Stimulated activated CD4-positive, alpha-beta T cell treated with anti-CD3 and anti-CD28 coated beads, Interleukin-12 subunit alpha, Interleukin-12 subunit beta, amount 100 ng/mL, for 48 hours (primary cell): ENCODE results near the gene ATE1.
"Not testable (repeated sequence)": the region's sequence is repeated elsewhere in the genome, so short reads cannot be mapped to it uniquely, and the experiment has no call there.

Experiments
- DNase-seq, 3 donors: peaks; one replicate each; pipeline ENCODE4 v3.0.0-alpha.2; 2020; ENCODE audit warnings: low read depth in 2 of 3, low spot score in 1 of 3

The ATE1 gene

GRCh38 chr10:121927841-121928527 lies at the start of gene ATE1:
Gene ATE1, minus strand, starts transcription at chr10:121928031. Its CDS starts 82 bp downstream, at chr10:121927949.
- peak; percentile 62 to 79 (median 75) for DNase-seq

GRCh38 chr10:121976607-121977006 lies 48.8 kb upstream of the ATE1 start:
- no peak for DNase-seq

- no peak for DNase-seq
These were observed 47.7 kb upstream of the ATE1 start for GRCh38 chr10:121975295-121976086.

- peak; percentile 54 to 73 (median 62) for DNase-seq
These were observed 46.9 kb upstream of the ATE1 start, which contains the start of gene NSMCE4A for GRCh38 chr10:121974535-121975294. Gene NSMCE4A, minus strand, starts transcription at chr10:121975217. Its CDS starts 52 bp downstream, at chr10:121975165.

GRCh38 chr10:121974019-121974534 lies 46.2 kb upstream of the ATE1 start:
- peak in 1 of 3 donors; percentile 19 for DNase-seq

GRCh38 chr10:121969086-121969485 lies 41.3 kb upstream of the ATE1 start:
- DNase-seq: not testable (repeated sequence)

- no peak for DNase-seq
These were observed 38.2 kb upstream of the ATE1 start for GRCh38 chr10:121965996-121966395.

- no peak for DNase-seq
These were observed 33.6 kb upstream of the ATE1 start for GRCh38 chr10:121961456-121961855.

- DNase-seq: no peak
These were observed 31.8 kb upstream of the ATE1 start for GRCh38 chr10:121959671-121960070.

- DNase-seq: no peak
These were observed 28.6 kb upstream of the ATE1 start for GRCh38 chr10:121956111-121957061.

- no peak for DNase-seq
These were observed 24.4 kb upstream of the ATE1 start for GRCh38 chr10:121952226-121952625.

GRCh38 chr10:121949451-121949850 lies 21.6 kb upstream of the ATE1 start:
- DNase-seq: no peak

- no peak for DNase-seq
These were observed 21.2 kb upstream of the ATE1 start for GRCh38 chr10:121949049-121949448.

GRCh38 chr10:121947343-121948330 lies 19.8 kb upstream of the ATE1 start:
- no peak for DNase-seq

- no peak for DNase-seq
These were observed 15.1 kb upstream of the ATE1 start for GRCh38 chr10:121942749-121943416.

- DNase-seq: no peak
These were observed 13.7 kb upstream of the ATE1 start for GRCh38 chr10:121941532-121941931.

GRCh38 chr10:121936295-121936694 lies 8.5 kb upstream of the ATE1 start:
- no peak for DNase-seq

- no peak for DNase-seq
These were observed 7.9 kb upstream of the ATE1 start for GRCh38 chr10:121935702-121936101.
